ENCODE measurements around the gene KCNMA1.

GRCh38 chr10:77431209-77431611, 206.4 kb downstream of the KCNMA1 start:
- TF ChIP-seq CTCF (conservative IDR thresholded peaks at IDR 0.05) (no peak), EZH2 (IDR thresholded peaks at IDR 0.05; ENCODE audit: low read depth) (no peak)

Data from PC-9 (cell line).